H1 (cell line): ENCODE measurements around the gene NFIX. TPM values are rescaled to one million over a fixed set of nuclear protein-coding genes. Genes with fewer than 3 reads are reported as not detected.
A peak's percentile ranks its signal among the peaks of the same experiment; 100 is the strongest.

ENCODE experiments used
- CTCF ChIA-PET: fragments of 300-600 bp; sonication (Branson Sonifier 250); formaldehyde crosslinking; loops from one replicate; lab custom pipeline; 2021; ENCODE audit not compliant: partially characterized antibody; lab: Charles Lee
- POLR2A ChIA-PET: fragments of 300-600 bp; sonication (Branson Sonifier 250); formaldehyde crosslinking; loops from one replicate; lab custom pipeline; 2021; ENCODE audit warnings: inconsistent platforms; ENCODE audit not compliant: partially characterized antibody; lab: Charles Lee
- DNase-seq, 2 experiments: peaks; one replicate each; pipeline versions ENCODE4 v3.0.0 to v3.0.0-alpha.2; 2010 to 2022; ENCODE audit warnings: low spot score in 2 of 2, low read depth in 1 of 2, mixed read lengths in 1 of 2
- FAIRE-seq: peaks from 2 replicates; lab custom pipeline; 2011; peaks lifted over from hg19 to GRCh38; lab: Jason Lieb, UNC
- H2AFZ ChIP-seq: 2 replicates; pipeline ENCODE4 v1.8.1; 2012; ENCODE audit warnings: low read length, inconsistent platforms
- H2AK5ac ChIP-seq: 2 replicates; pipeline ENCODE4 v1.6.1; 2013; ENCODE audit warnings: low read depth, low read length
- H2BK120ac ChIP-seq: replicated peaks from 2 replicates; pipeline ENCODE3; 2013; ENCODE audit warnings: low read depth, low read length, inconsistent platforms
- H2BK12ac ChIP-seq: 2 replicates; pipeline ENCODE4 v1.6.1; 2013; ENCODE audit warnings: low read depth, low read length
- H2BK15ac ChIP-seq: 2 replicates; pipeline ENCODE4 v1.6.1; 2013; ENCODE audit warnings: low read length
- H2BK20ac ChIP-seq: 2 replicates; pipeline ENCODE4 v1.6.1; 2013; ENCODE audit warnings: low read length
- H2BK5ac ChIP-seq: 2 replicates; pipeline ENCODE4 v1.6.1; 2013; ENCODE audit warnings: low read depth, low read length
- H3K14ac ChIP-seq: 2 replicates; pipeline ENCODE4 v1.6.1; 2013; ENCODE audit warnings: inconsistent platforms; ENCODE audit not compliant: insufficient read length
- H3K18ac ChIP-seq: 2 replicates; pipeline ENCODE4 v1.6.1; 2013; ENCODE audit warnings: low read length; ENCODE audit errors: extremely low read depth
- H3K23ac ChIP-seq: 2 replicates; pipeline ENCODE4 v1.6.1; 2013; ENCODE audit warnings: inconsistent platforms; ENCODE audit not compliant: insufficient read length
- H3K23me2 ChIP-seq: 2 replicates; pipeline ENCODE4 v1.6.1; 2013; ENCODE audit warnings: low read depth, low read length
- H3K27ac ChIP-seq: 2 replicates; pipeline ENCODE4 v1.6.1; 2011; ENCODE audit warnings: low read depth, low read length, inconsistent platforms
- H3K27me3 ChIP-seq, 4 experiments: replicated peaks in 1 of 4; 1 replicate in 1 of 4; 2 replicates in 3 of 4; pipeline versions ENCODE4 v1.6.1 to v1.8.1; 2011 to 2013; ENCODE audit warnings: low read length in 3 of 4, mild to moderate bottlenecking in 3 of 4, inconsistent platforms in 2 of 4, mixed read lengths in 2 of 4, moderate library complexity in 1 of 4; ENCODE audit not compliant: control insufficient read depth in 3 of 4, insufficient read depth in 3 of 4; ENCODE audit errors: extremely low read depth in 1 of 4
- H3K36me3 ChIP-seq, 4 experiments: 2 replicates each; pipeline versions ENCODE4 v1.6.1 to v1.8.1; 2011 to 2013; ENCODE audit warnings: mild to moderate bottlenecking in 4 of 4, low read length in 3 of 4, moderate library complexity in 2 of 4, control low read depth in 1 of 4, inconsistent platforms in 1 of 4; ENCODE audit not compliant: insufficient read depth in 4 of 4, control insufficient read depth in 2 of 4
- H3K4ac ChIP-seq: replicated peaks from 2 replicates; pipeline ENCODE3; 2013; ENCODE audit warnings: low read length, low read depth, mixed read lengths, inconsistent platforms; ENCODE audit not compliant: insufficient read length
- H3K4me1 ChIP-seq, 4 experiments: replicated peaks in 1 of 4; 1 replicate in 1 of 4; 2 replicates in 3 of 4; pipeline versions ENCODE4 v1.6.1 to v1.8.1; 2011 to 2013; ENCODE audit warnings: low read length in 3 of 4, inconsistent platforms in 2 of 4, mixed read lengths in 1 of 4; ENCODE audit not compliant: insufficient read depth in 4 of 4, control insufficient read depth in 3 of 4
- H3K4me2 ChIP-seq, 2 experiments: 2 replicates each; pipeline versions ENCODE4 v1.6.1 to v1.8.1; 2011 to 2013; ENCODE audit warnings: low read depth in 2 of 2, low read length in 2 of 2, control low read depth in 1 of 2, inconsistent platforms in 1 of 2, mild to moderate bottlenecking in 1 of 2; ENCODE audit not compliant: insufficient read depth in 1 of 2
- H3K4me3 ChIP-seq, 4 experiments: fragments of 200-600, 300-600 bp in 1 of 4; sonication (generic), shearing (Covaris generic), sonication (Bioruptor Twin) in 1 of 4; 2 replicates each; pipeline versions ENCODE4 v1.5.1 to v1.8.1; 2011 to 2016; ENCODE audit warnings: low read length in 4 of 4, low read depth in 3 of 4, control low read depth in 2 of 4, inconsistent platforms in 2 of 4, mild to moderate bottlenecking in 2 of 4, mixed read lengths in 1 of 4, moderate library complexity in 1 of 4; ENCODE audit not compliant: insufficient read depth in 2 of 4; ENCODE audit errors: extremely low read depth in 1 of 4
- H3K56ac ChIP-seq: replicated peaks from 2 replicates; pipeline ENCODE3; 2013; ENCODE audit warnings: low read depth, mild to moderate bottlenecking, mixed read lengths, low read length, inconsistent platforms; ENCODE audit not compliant: insufficient read length
- H3K79me1 ChIP-seq: 2 replicates; pipeline ENCODE4 v1.6.1; 2013; ENCODE audit warnings: low read depth, low read length, control low read depth
- H3K79me2 ChIP-seq, 2 experiments: 2 replicates each; pipeline versions ENCODE4 v1.6.1 to v1.8.1; 2012 to 2013; ENCODE audit warnings: low read length in 2 of 2, mild to moderate bottlenecking in 2 of 2, inconsistent platforms in 1 of 2; ENCODE audit not compliant: insufficient read depth in 2 of 2, control insufficient read depth in 1 of 2
- H3K9ac ChIP-seq, 4 experiments: replicated peaks in 1 of 4; 1 replicate in 1 of 4; 2 replicates in 3 of 4; pipeline versions ENCODE4 v1.6.1 to v1.8.1; 2011 to 2013; ENCODE audit warnings: low read depth in 3 of 4, low read length in 3 of 4, control low read depth in 2 of 4, mild to moderate bottlenecking in 2 of 4, moderate library complexity in 2 of 4, inconsistent platforms in 1 of 4; ENCODE audit errors: extremely low read depth in 1 of 4
- H3K9me3 ChIP-seq, 2 experiments: 2 replicates each; pipeline versions ENCODE4 v1.6.1 to v1.8.1; 2012 to 2013; ENCODE audit warnings: mild to moderate bottlenecking in 2 of 2, moderate library complexity in 2 of 2, control low read depth in 1 of 2, inconsistent platforms in 1 of 2, low read depth in 1 of 2, low read length in 1 of 2, mixed read lengths in 1 of 2; ENCODE audit not compliant: insufficient read depth in 2 of 2
- H4K20me1 ChIP-seq, 2 experiments: replicated peaks in 1 of 2; 2 replicates each; pipeline versions ENCODE3 to v1.8.1; 2011 to 2013; ENCODE audit warnings: inconsistent platforms in 2 of 2, low read length in 2 of 2, mild to moderate bottlenecking in 1 of 2; ENCODE audit not compliant: insufficient read depth in 2 of 2, control insufficient read depth in 1 of 2
- H4K5ac ChIP-seq: 2 replicates; pipeline ENCODE4 v1.6.1; 2013; ENCODE audit warnings: low read length, low read depth, mixed read lengths, inconsistent platforms; ENCODE audit not compliant: insufficient read length
- H4K8ac ChIP-seq: 2 replicates; pipeline ENCODE4 v1.8.0; 2013; ENCODE audit warnings: mild to moderate bottlenecking, moderate library complexity, low read length, inconsistent platforms; ENCODE audit not compliant: insufficient read depth; ENCODE audit errors: extremely low read depth
- H4K91ac ChIP-seq: replicated peaks from 2 replicates; pipeline ENCODE3; 2013; ENCODE audit warnings: low read length, mixed read lengths, inconsistent platforms; ENCODE audit not compliant: insufficient read length
- HDAC6 ChIP-seq: IDR thresholded peaks from one replicate; pipeline ENCODE4 v1.7.1; 2012; ENCODE audit warnings: low read depth, mild to moderate bottlenecking, inconsistent platforms, low read length, moderate library complexity
- WGBS, 2 experiments: shearing (Covaris generic) in 1 of 2; methylation state at CpG; one replicate each; pipeline versions ENCODE4 v1.1.6 to v1.1.7; 2013 to 2015; ENCODE audit warnings: low lambda C conversion rate in 2 of 2, mixed read lengths in 2 of 2, inconsistent platforms in 1 of 2, low coverage in 1 of 2, missing lambda C conversion rate in 1 of 2; ENCODE audit not compliant: insufficient replicate concordance in 2 of 2, insufficient coverage in 1 of 2, insufficient read length in 1 of 2; ENCODE audit errors: extremely low coverage in 1 of 2, missing lambda C conversion rate in 1 of 2; 5-methylcytosine and 5-hydroxymethylcytosine counted together
- polyA plus RNA-seq, 7 experiments: library from polyadenylated mRNA; depleted of rRNA in 3 of 7; stranded (reverse) in 5 of 7; unstranded in 2 of 7; fragments of >200 nt in 5 of 7; fragments of 200-250 nt in 2 of 7; gene quantifications; 1 replicate in 5 of 7; 2 replicates in 1 of 7; 4 replicates in 1 of 7; pipeline versions ENCODE4 v1.2.1 to v1.2.3, GENCODE V29; 2011 to 2013; ENCODE audit warnings: missing spikeins in 2 of 7, mixed read lengths in 2 of 7
- total RNA-seq: library from RNA; stranded (reverse); fragmentation: NEBNext Ultra II Directional; extraction: Animal tissue kit (Norgen Biotek cat#: 25700); gene quantifications from 2 replicates; pipeline ENCODE4 v1.2.1, GENCODE V29; 2021

Gene NFIX
- total and polyA plus RNA-seq, 2 of the 8 experiments (the other 6 are each of a cell fraction or from before 2014, with no cell fraction given), result 0.03 to 0.20 TPM

GRCh38 chr19:13109361-13110098 is 114.3 kb downstream of the NFIX start:
- H3K18ac ChIP-seq, result no peak overlapping the region
- no peak overlapping the region for H3K27ac ChIP-seq
- H3K36me3 ChIP-seq, result peaks cover 3 to 24% (median 19%) of the 10 kb centered on the region in 4 experiments; a peak in 7 of 8 replicates
- H4K8ac ChIP-seq, result 0 out of 2 replicates have a peak overlapping the region, but pooled peaks have one; percentile 51
- peaks cover 5% of the 10 kb centered on the region for H3K79me1 ChIP-seq
- no peak overlapping the region for H3K56ac ChIP-seq
- no peak overlapping the region for H3K4me3 ChIP-seq
- FAIRE-seq, result no peak
- no peak overlapping the region for H4K91ac ChIP-seq
- H2AFZ ChIP-seq, result no peak overlapping the region
- TF ChIP-seq HDAC6, result no peak
- no peak overlapping the region for H2BK15ac ChIP-seq
- no peak overlapping the region for H2BK120ac ChIP-seq
- H3K27me3 ChIP-seq, result no peaks in the 10 kb centered on the region
- 92% methylated on average over 28 of the region's 30 CpGs; no CpG with 5 or more reads in 1 of the 2 experiments for WGBS, 2 experiments
- no peak overlapping the region for H2BK12ac ChIP-seq
- H2AK5ac ChIP-seq, result no peak overlapping the region
- H4K5ac ChIP-seq, result no peak overlapping the region
- H3K4me2 ChIP-seq, result no peak overlapping the region
- peaks cover 0 to 1% of the 10 kb centered on the region in 2 experiments for H4K20me1 ChIP-seq
- no peak overlapping the region for H3K23ac ChIP-seq
- CTCF ChIA-PET, result no interaction called here
- H3K4ac ChIP-seq, result no peak overlapping the region
- POLR2A ChIA-PET, result interaction anchor here (1.0 to 19.5 kb wide), 5 partner anchors 7 to 176 kb away, joined by 3 to 228 read pairs (median 12); partner anchors contain the start of genes FARSA, NACC1 and TRMT1
- H3K9me3 ChIP-seq, result no peaks in the 10 kb centered on the region
- no peak overlapping the region for H3K9ac ChIP-seq
- no peaks in the 10 kb centered on the region for H3K79me2 ChIP-seq
- H3K4me1 ChIP-seq, result no peaks in the 10 kb centered on the region
- no peak overlapping the region for H3K14ac ChIP-seq
- DNase-seq, result no peak
- H2BK20ac ChIP-seq, result no peak overlapping the region
- H3K23me2 ChIP-seq, result no peaks in the 10 kb centered on the region
- H2BK5ac ChIP-seq, result no peak overlapping the region
